Fibroblast of lung (primary cell): ENCODE measurements around the gene ADARB1.

ENCODE experiments used
- CTCF ChIP-seq, 2 donors: IDR thresholded peaks in 1 of 2; conservative IDR thresholded peaks in 1 of 2; 1 replicate in 1 of 2; 2 replicates in 1 of 2; pipeline ENCODE4 v1.5.1; 2011 to 2012; ENCODE audit warnings: low read length in 2 of 2, control low read depth in 1 of 2, inconsistent platforms in 1 of 2, low read depth in 1 of 2, mild to moderate bottlenecking in 1 of 2
- EZH2 ChIP-seq: IDR thresholded peaks from 2 replicates; pipeline ENCODE4 v1.5.1; 2012; ENCODE audit warnings: low read length, control low read depth, mild to moderate bottlenecking; ENCODE audit errors: missing control alignments

DNA sequence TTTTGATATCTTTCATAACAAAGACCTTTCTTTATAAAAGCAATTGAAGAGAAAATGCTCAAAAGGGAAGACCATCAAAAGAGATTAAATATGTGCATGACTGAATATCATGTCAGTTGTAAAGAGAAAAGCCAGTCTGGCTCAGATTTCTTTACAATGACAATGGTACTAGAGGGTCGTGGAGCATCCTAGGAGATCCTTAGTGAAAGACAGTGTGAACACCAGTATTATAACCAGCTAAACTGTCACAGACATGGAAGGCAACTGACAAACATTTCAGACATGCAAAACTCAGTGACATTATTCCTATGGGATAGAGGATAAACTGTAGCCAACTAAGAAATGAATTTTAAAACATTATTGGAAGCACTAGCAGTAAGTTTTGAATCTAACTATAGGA is 27.1 kb upstream of the ADARB1 start:
- TF ChIP-seq CTCF (conservative IDR thresholded peaks at IDR 0.05 in 1 of 2, IDR thresholded peaks at IDR 0.05 in 1 of 2; ENCODE audit: low read depth in 1 of 2, low read length in 2 of 2) (no peak), EZH2 (no peak)
